Measurements from ENCODE around the gene ATF5.

The ATF5 gene

GRCh38 chr19:49913720-49914119, 15.3 kb upstream of the ATF5 start:
- H3K79me1 ChIP-seq (ENCODE audit: low read length): no peaks in the 10 kb centered on the region
- H3K4ac ChIP-seq (ENCODE audit: low read depth, low read length): no peak overlapping the region
- H3K14ac ChIP-seq (ENCODE audit: low read length): no peak overlapping the region
- H3K4me1 ChIP-seq (ENCODE audit: control insufficient read depth in 1 of 2, insufficient read depth in 2 of 2, low read length in 2 of 2): no peaks in the 10 kb centered on the region
- no peak overlapping the region for H3K18ac ChIP-seq (ENCODE audit: low read length)
- H3K27me3 ChIP-seq (ENCODE audit: insufficient read depth, low read length): no peaks in the 10 kb centered on the region
- H4K12ac ChIP-seq (ENCODE audit: low read depth, low read length): no peak overlapping the region
- H3K9ac ChIP-seq (ENCODE audit: low read length): no peak overlapping the region
- no peak overlapping the region for H3K23ac ChIP-seq (ENCODE audit: low read length)
- no peak overlapping the region for H3K4me3 ChIP-seq (ENCODE audit: low read depth, low read length)
- no peak overlapping the region for H2AFZ ChIP-seq (ENCODE audit: insufficient read depth, low read length, poor library complexity)
- no peak overlapping the region for H2BK5ac ChIP-seq (ENCODE audit: low read depth, low read length, poor library complexity)
- no peak overlapping the region for H2BK120ac ChIP-seq (ENCODE audit: insufficient read depth, low read length, poor library complexity)
- no peaks in the 10 kb centered on the region for H3K79me2 ChIP-seq (ENCODE audit: control insufficient read depth, insufficient read depth, low read length, poor library complexity)
- no peak overlapping the region for H3K4me2 ChIP-seq (ENCODE audit: low read length)
- no CpG with 5 or more reads among the region's 10 CpGs for WGBS (ENCODE audit: extremely low coverage, insufficient coverage, insufficient read length)
- no peak overlapping the region for H2AK5ac ChIP-seq (ENCODE audit: low read length)
- DNase-seq: no peak
- no peak overlapping the region for H2BK12ac ChIP-seq (ENCODE audit: low read length)
- peaks cover 2% of the 10 kb centered on the region for H3K9me3 ChIP-seq (ENCODE audit: insufficient read depth, low read depth, low read length)
- no peak overlapping the region for H4K91ac ChIP-seq (ENCODE audit: low read depth, low read length)
- H3K36me3 ChIP-seq (ENCODE audit: control insufficient read depth in 1 of 2, insufficient read depth in 2 of 2, low read length in 2 of 2): peaks cover 56 to 65% of the 10 kb centered on the region in 2 experiments
- H4K8ac ChIP-seq (ENCODE audit: low read depth, low read length): no peak overlapping the region
- no peak overlapping the region for H3K27ac ChIP-seq (ENCODE audit: low read depth, low read length)

DNA sequence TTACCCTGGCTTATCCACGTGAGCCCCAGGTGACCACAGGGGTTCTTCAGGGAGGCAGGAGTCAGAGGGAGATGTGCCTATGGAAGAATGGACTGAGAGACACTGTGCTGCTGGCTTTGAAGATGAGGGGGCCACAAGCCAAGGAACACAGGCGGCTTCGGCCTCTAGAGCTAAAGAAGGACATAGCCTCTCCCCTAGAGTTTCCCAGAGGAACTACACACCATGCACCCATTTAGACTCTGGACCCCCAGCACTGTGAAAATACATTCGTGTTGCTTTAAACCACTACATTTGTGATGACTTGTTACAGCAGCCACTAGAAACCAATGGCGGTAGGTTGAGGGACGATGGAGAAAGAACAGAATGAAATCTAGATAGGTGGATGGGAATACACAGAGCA, 13.7 kb upstream of the ATF5 start:
- no peak overlapping the region for H3K4me3 ChIP-seq (ENCODE audit: low read depth, low read length)
- no peak overlapping the region for H3K9ac ChIP-seq (ENCODE audit: low read length)
- no peaks in the 10 kb centered on the region for H3K79me1 ChIP-seq (ENCODE audit: low read length)
- H3K9me3 ChIP-seq (ENCODE audit: insufficient read depth, low read depth, low read length): peaks cover 2% of the 10 kb centered on the region
- no peak overlapping the region for H3K18ac ChIP-seq (ENCODE audit: low read length)
- H3K4me1 ChIP-seq (ENCODE audit: control insufficient read depth in 1 of 2, insufficient read depth in 2 of 2, low read length in 2 of 2): no peaks in the 10 kb centered on the region
- H2AK5ac ChIP-seq (ENCODE audit: low read length): no peak overlapping the region
- no peak overlapping the region for H3K4me2 ChIP-seq (ENCODE audit: low read length)
- no peak overlapping the region for H3K4ac ChIP-seq (ENCODE audit: low read depth, low read length)
- no peak overlapping the region for H3K23ac ChIP-seq (ENCODE audit: low read length)
- no peak overlapping the region for H2BK5ac ChIP-seq (ENCODE audit: low read depth, low read length, poor library complexity)
- WGBS (ENCODE audit: extremely low coverage, insufficient coverage, insufficient read length): no CpG with 5 or more reads among the region's 6 CpGs
- no peak overlapping the region for H4K12ac ChIP-seq (ENCODE audit: low read depth, low read length)
- H4K8ac ChIP-seq (ENCODE audit: low read depth, low read length): no peak overlapping the region
- H3K27me3 ChIP-seq (ENCODE audit: insufficient read depth, low read length): no peaks in the 10 kb centered on the region
- no peak overlapping the region for H2AFZ ChIP-seq (ENCODE audit: insufficient read depth, low read length, poor library complexity)
- DNase-seq: no peak
- H3K79me2 ChIP-seq (ENCODE audit: control insufficient read depth, insufficient read depth, low read length, poor library complexity): no peaks in the 10 kb centered on the region
- H2BK12ac ChIP-seq (ENCODE audit: low read length): no peak overlapping the region
- peaks cover 40 to 54% of the 10 kb centered on the region in 2 experiments for H3K36me3 ChIP-seq (ENCODE audit: control insufficient read depth in 1 of 2, insufficient read depth in 2 of 2, low read length in 2 of 2)
- no peak overlapping the region for H3K27ac ChIP-seq (ENCODE audit: low read depth, low read length)
- no peak overlapping the region for H4K91ac ChIP-seq (ENCODE audit: low read depth, low read length)
- no peak overlapping the region for H2BK120ac ChIP-seq (ENCODE audit: insufficient read depth, low read length, poor library complexity)
- H3K14ac ChIP-seq (ENCODE audit: low read length): no peak overlapping the region

GRCh38 chr19:49916839-49917733, 11.9 kb upstream of the ATF5 start:
- no peaks in the 10 kb centered on the region for H3K79me1 ChIP-seq (ENCODE audit: low read length)
- H2BK12ac ChIP-seq (ENCODE audit: low read length): no peak overlapping the region
- no peak overlapping the region for H3K4me2 ChIP-seq (ENCODE audit: low read length)
- H3K4me1 ChIP-seq (ENCODE audit: control insufficient read depth in 1 of 2, insufficient read depth in 2 of 2, low read length in 2 of 2): peaks cover 0 to 2% of the 10 kb centered on the region in 2 experiments
- H4K91ac ChIP-seq (ENCODE audit: low read depth, low read length): no peak overlapping the region
- peaks cover 49 to 64% of the 10 kb centered on the region in 2 experiments for H3K36me3 ChIP-seq (ENCODE audit: control insufficient read depth in 1 of 2, insufficient read depth in 2 of 2, low read length in 2 of 2)
- H3K23ac ChIP-seq (ENCODE audit: low read length): no peak overlapping the region
- H2AFZ ChIP-seq (ENCODE audit: insufficient read depth, low read length, poor library complexity): no peak overlapping the region
- H3K9ac ChIP-seq (ENCODE audit: low read length): no peak overlapping the region
- no peak overlapping the region for H3K18ac ChIP-seq (ENCODE audit: low read length)
- no CpG with 5 or more reads among the region's 21 CpGs for WGBS (ENCODE audit: extremely low coverage, insufficient coverage, insufficient read length)
- H3K14ac ChIP-seq (ENCODE audit: low read length): no peak overlapping the region
- no peak overlapping the region for H4K12ac ChIP-seq (ENCODE audit: low read depth, low read length)
- no peak overlapping the region for H4K8ac ChIP-seq (ENCODE audit: low read depth, low read length)
- H3K79me2 ChIP-seq (ENCODE audit: control insufficient read depth, insufficient read depth, low read length, poor library complexity): peaks cover 3% of the 10 kb centered on the region
- H3K4ac ChIP-seq (ENCODE audit: low read depth, low read length): no peak overlapping the region
- no peak overlapping the region for H3K27ac ChIP-seq (ENCODE audit: low read depth, low read length)
- peak; percentile 27 to 43 for DNase-seq
- H3K27me3 ChIP-seq (ENCODE audit: insufficient read depth, low read length): no peaks in the 10 kb centered on the region
- no peak overlapping the region for H2AK5ac ChIP-seq (ENCODE audit: low read length)
- H2BK120ac ChIP-seq (ENCODE audit: insufficient read depth, low read length, poor library complexity): no peak overlapping the region
- peaks cover 2% of the 10 kb centered on the region for H3K9me3 ChIP-seq (ENCODE audit: insufficient read depth, low read depth, low read length)
- H2BK5ac ChIP-seq (ENCODE audit: low read depth, low read length, poor library complexity): no peak overlapping the region
- no peak overlapping the region for H3K4me3 ChIP-seq (ENCODE audit: low read depth, low read length)

GRCh38 chr19:49918089-49918488, 10.9 kb upstream of the ATF5 start:
- Histone ChIP-seq H3K14ac (ENCODE audit: low read length) (no peak overlapping the region), H2BK12ac (ENCODE audit: low read length) (no peak overlapping the region), H2BK5ac (ENCODE audit: low read depth, low read length, poor library complexity) (no peak overlapping the region), H2AK5ac (ENCODE audit: low read length) (no peak overlapping the region), H3K4me2 (ENCODE audit: low read length) (no peak overlapping the region), H2AFZ (ENCODE audit: insufficient read depth, low read length, poor library complexity) (no peak overlapping the region), H3K79me2 (ENCODE audit: control insufficient read depth, insufficient read depth, low read length, poor library complexity) (peaks cover 3% of the 10 kb centered on the region), H3K27ac (ENCODE audit: low read depth, low read length) (no peak overlapping the region), H3K79me1 (ENCODE audit: low read length) (no peaks in the 10 kb centered on the region), H3K27me3 (ENCODE audit: insufficient read depth, low read length) (no peaks in the 10 kb centered on the region), H3K4ac (ENCODE audit: low read depth, low read length) (no peak overlapping the region), H3K4me1 (ENCODE audit: control insufficient read depth in 1 of 2, insufficient read depth in 2 of 2, low read length in 2 of 2) (peaks cover 0 to 2% of the 10 kb centered on the region in 2 experiments), H3K18ac (ENCODE audit: low read length) (no peak overlapping the region), H2BK120ac (ENCODE audit: insufficient read depth, low read length, poor library complexity) (no peak overlapping the region), H3K9me3 (ENCODE audit: insufficient read depth, low read depth, low read length) (peaks cover 2% of the 10 kb centered on the region), H3K9ac (ENCODE audit: low read length) (no peak overlapping the region), H4K91ac (ENCODE audit: low read depth, low read length) (no peak overlapping the region), H3K4me3 (ENCODE audit: low read depth, low read length) (no peak overlapping the region), H4K12ac (ENCODE audit: low read depth, low read length) (no peak overlapping the region), H4K8ac (ENCODE audit: low read depth, low read length) (no peak overlapping the region), H3K36me3 (ENCODE audit: control insufficient read depth in 1 of 2, insufficient read depth in 2 of 2, low read length in 2 of 2) (peaks cover 50 to 65% of the 10 kb centered on the region in 2 experiments), H3K23ac (ENCODE audit: low read length) (no peak overlapping the region)
- no CpG with 5 or more reads among the region's 8 CpGs for WGBS (ENCODE audit: extremely low coverage, insufficient coverage, insufficient read length)
- no peak for DNase-seq

Measured in trophoblast cell (in vitro differentiated cells and primary cell).